H9 (cell line): ENCODE measurements around the gene GAP43. TPM values are rescaled to one million over a fixed set of nuclear protein-coding genes. Genes with fewer than 3 reads are reported as not detected.

Experiments
- DNase-seq: peaks from one replicate; pipeline ENCODE4 v3.0.0-alpha.2; 2017
- H2AFZ ChIP-seq: one replicate; pipeline ENCODE4 v1.6.1; 2013; ENCODE audit warnings: mild to moderate bottlenecking, low read length, control low read depth, moderate library complexity
- H2AK5ac ChIP-seq: 2 replicates; pipeline ENCODE4 v1.6.1; 2013; ENCODE audit warnings: low read length, control low read depth, mixed read lengths; ENCODE audit not compliant: insufficient read length
- H2BK120ac ChIP-seq: one replicate; pipeline ENCODE4 v1.6.1; 2013; ENCODE audit warnings: low read depth, mild to moderate bottlenecking, low read length, control low read depth, inconsistent platforms; ENCODE audit not compliant: poor library complexity, severe bottlenecking
- H2BK12ac ChIP-seq: 2 replicates; pipeline ENCODE4 v1.6.1; 2013; ENCODE audit warnings: low read length, control low read depth, mixed read lengths, low read depth; ENCODE audit not compliant: insufficient read length
- H2BK15ac ChIP-seq: 2 replicates; pipeline ENCODE4 v1.6.1; 2013; ENCODE audit warnings: low read depth, low read length, control low read depth
- H2BK20ac ChIP-seq: one replicate; pipeline ENCODE4 v1.6.1; 2013; ENCODE audit warnings: low read depth, mild to moderate bottlenecking, low read length, control low read depth, inconsistent platforms; ENCODE audit not compliant: poor library complexity, severe bottlenecking
- H2BK5ac ChIP-seq: 2 replicates; pipeline ENCODE4 v1.6.1; 2013; ENCODE audit warnings: low read length, control low read depth, mixed read lengths; ENCODE audit not compliant: insufficient read length
- H3K14ac ChIP-seq: 2 replicates; pipeline ENCODE4 v1.6.1; 2013; ENCODE audit warnings: low read length, control low read depth; ENCODE audit not compliant: insufficient read depth
- H3K18ac ChIP-seq: 2 replicates; pipeline ENCODE4 v1.6.1; 2013; ENCODE audit warnings: low read depth, mild to moderate bottlenecking, mixed read lengths, low read length, control low read depth; ENCODE audit not compliant: insufficient read length
- H3K23ac ChIP-seq: 2 replicates; pipeline ENCODE4 v1.6.1; 2013; ENCODE audit warnings: low read length, control low read depth, mixed read lengths, low read depth; ENCODE audit not compliant: insufficient read length
- H3K23me2 ChIP-seq: 2 replicates; pipeline ENCODE4 v1.6.1; 2013; ENCODE audit warnings: low read depth, mild to moderate bottlenecking, mixed read lengths, low read length, control low read depth; ENCODE audit not compliant: insufficient read length, poor library complexity, severe bottlenecking
- H3K27ac ChIP-seq: 2 replicates; pipeline ENCODE4 v1.5.1; 2013; ENCODE audit warnings: low read length, control low read depth, mixed read lengths, low read depth; ENCODE audit not compliant: insufficient read length
- H3K27me3 ChIP-seq: 2 replicates; pipeline ENCODE4 v1.6.1; 2013; ENCODE audit warnings: low read length, control low read depth, inconsistent platforms; ENCODE audit not compliant: insufficient read depth
- H3K4ac ChIP-seq: 2 replicates; pipeline ENCODE4 v1.6.1; 2013; ENCODE audit warnings: low read depth, mild to moderate bottlenecking, control low read depth, inconsistent platforms, low read length, moderate library complexity
- H3K4me1 ChIP-seq: 2 replicates; pipeline ENCODE4 v1.6.1; 2013; ENCODE audit warnings: low read length, control low read depth, inconsistent platforms; ENCODE audit not compliant: insufficient read depth
- H3K4me2 ChIP-seq: 2 replicates; pipeline ENCODE4 v1.6.1; 2013; ENCODE audit warnings: low read length, control low read depth, mixed read lengths; ENCODE audit not compliant: insufficient read length, insufficient read depth
- H3K56ac ChIP-seq: 2 replicates; pipeline ENCODE4 v1.6.1; 2013; ENCODE audit warnings: low read depth, mild to moderate bottlenecking, mixed read lengths, low read length, control low read depth; ENCODE audit not compliant: insufficient read length
- H3K79me1 ChIP-seq: 2 replicates; pipeline ENCODE4 v1.6.1; 2013; ENCODE audit warnings: low read depth, mild to moderate bottlenecking, moderate library complexity, low read length, control low read depth, inconsistent platforms; ENCODE audit not compliant: insufficient read depth, poor library complexity, severe bottlenecking
- H3K79me2 ChIP-seq: 2 replicates; pipeline ENCODE4 v1.6.1; 2013; ENCODE audit warnings: low read length, control low read depth, inconsistent platforms; ENCODE audit not compliant: insufficient read depth
- H3K9ac ChIP-seq: 2 replicates; pipeline ENCODE4 v1.6.1; 2013; ENCODE audit warnings: low read length, control low read depth, mixed read lengths; ENCODE audit not compliant: insufficient read length; ENCODE audit errors: extremely low read depth
- H3K9me3 ChIP-seq: one replicate; pipeline ENCODE4 v1.6.1; 2013; ENCODE audit warnings: low read depth, low read length, inconsistent platforms; ENCODE audit not compliant: control insufficient read depth
- H3T11ph ChIP-seq: one replicate; pipeline ENCODE4 v1.6.1; 2013; ENCODE audit warnings: mild to moderate bottlenecking, low read length, control low read depth, inconsistent platforms
- H4K20me1 ChIP-seq: one replicate; pipeline ENCODE4 v1.6.1; 2013; ENCODE audit not compliant: control insufficient read depth, insufficient read length, insufficient read depth
- H4K5ac ChIP-seq: 2 replicates; pipeline ENCODE4 v1.6.1; 2013; ENCODE audit warnings: low read depth, mild to moderate bottlenecking, mixed read lengths, low read length, control low read depth; ENCODE audit not compliant: insufficient read length
- H4K8ac ChIP-seq: replicated peaks from 2 replicates; pipeline ENCODE4 v1.6.1; 2013; ENCODE audit warnings: low read length, control low read depth, mixed read lengths, low read depth; ENCODE audit not compliant: insufficient read length
- H4K91ac ChIP-seq: 2 replicates; pipeline ENCODE4 v1.6.1; 2013; ENCODE audit warnings: low read depth, mild to moderate bottlenecking, moderate library complexity, mixed read lengths, low read length, control low read depth; ENCODE audit not compliant: insufficient read length
- H3K27ac Mint-ChIP-seq, 3 experiments: 2 replicates in 2 of 3; 3 replicates in 1 of 3; pipeline ENCODE4 v1.8.0; 2020 to 2021; ENCODE audit warnings: mixed read lengths in 3 of 3, mild to moderate bottlenecking in 1 of 3, moderate library complexity in 1 of 3
- H3K27me3 Mint-ChIP-seq: 2 replicates; pipeline ENCODE4 v1.8.0; 2021; ENCODE audit warnings: low read depth, mild to moderate bottlenecking, moderate library complexity, mixed read lengths
- H3K36me3 Mint-ChIP-seq, 3 experiments: 2 replicates in 2 of 3; 3 replicates in 1 of 3; pipeline ENCODE4 v1.8.0; 2020 to 2021; ENCODE audit warnings: low read depth in 3 of 3, mixed read lengths in 3 of 3; ENCODE audit not compliant: insufficient read depth in 1 of 3
- H3K4me1 Mint-ChIP-seq, 2 experiments: 2 replicates each; pipeline ENCODE4 v1.8.0; 2020; ENCODE audit warnings: mixed read lengths in 2 of 2
- H3K4me3 Mint-ChIP-seq, 2 experiments: 2 replicates in 1 of 2; 3 replicates in 1 of 2; pipeline ENCODE4 v1.8.0; 2020 to 2021; ENCODE audit warnings: mild to moderate bottlenecking in 2 of 2, mixed read lengths in 2 of 2, moderate library complexity in 1 of 2
- H3K9me3 Mint-ChIP-seq, 2 experiments: 2 replicates in 1 of 2; 3 replicates in 1 of 2; pipeline ENCODE4 v1.8.0; 2020; ENCODE audit warnings: mild to moderate bottlenecking in 2 of 2, mixed read lengths in 2 of 2, moderate library complexity in 1 of 2
- CTCF ChIP-seq: fragments of 200-600 bp; sonication (generic); conservative IDR thresholded peaks from 3 replicates; pipeline ENCODE4 v1.8.0; 2021; ENCODE audit warnings: antibody characterized with exemption, mild to moderate bottlenecking
- WGBS: extraction: QIAGEN DNeasy Blood & Tissue Kit; methylation state at CpG from one replicate; pipeline ENCODE4 v1.1.7; 2013; ENCODE audit warnings: missing lambda C conversion rate, low lambda C conversion rate, mixed read lengths; ENCODE audit not compliant: insufficient read length; ENCODE audit errors: extremely low coverage; 5-methylcytosine and 5-hydroxymethylcytosine counted together
- total RNA-seq: library from RNA; stranded (reverse); gene quantifications from 2 replicates; pipeline ENCODE4 v1.2.1, GENCODE V29; 2021

Gene GAP43
- total RNA-seq, 1 experiment from 2014 or later = 12.8 TPM

- Histone ChIP-seq H3K9ac (no peak overlapping the region), H4K5ac (no peak overlapping the region), H2BK20ac (no peak overlapping the region), H3K4me2 (no peak overlapping the region), H2AFZ (no peak overlapping the region), H3K4ac (no peak overlapping the region), H2AK5ac (no peak overlapping the region), H2BK15ac (no peak overlapping the region), H3K79me1 (no peaks in the 10 kb centered on the region), H4K8ac (no peak overlapping the region), H3K79me2 (no peaks in the 10 kb centered on the region), H4K20me1 (no peaks in the 10 kb centered on the region), H3K56ac (no peak overlapping the region), H2BK5ac (no peak overlapping the region), H3K9me3 (no peaks in the 10 kb centered on the region), H3K23me2 (no peaks in the 10 kb centered on the region), H2BK120ac (no peak overlapping the region), H3K14ac (no peak overlapping the region), H3K27ac (no peak overlapping the region), H3K4me1 (peaks cover 5% of the 10 kb centered on the region; the same call in 1 of the 2 replicates), H3K23ac (no peak overlapping the region), H3K27me3 (no peaks in the 10 kb centered on the region), H3T11ph (no peak overlapping the region), H3K18ac (no peak overlapping the region), H2BK12ac (no peak overlapping the region), H4K91ac (no peak overlapping the region)
- no peak for DNase-seq
- no peak overlapping the region for H3K4me3 Mint-ChIP-seq
- H3K4me1 Mint-ChIP-seq = peaks cover 11 to 21% of the 10 kb centered on the region in 2 experiments
- H3K27me3 Mint-ChIP-seq = no peaks in the 10 kb centered on the region
- H3K9me3 Mint-ChIP-seq = no peaks in the 10 kb centered on the region
- H3K27ac Mint-ChIP-seq = no peak overlapping the region
- H3K36me3 Mint-ChIP-seq = no peaks in the 10 kb centered on the region
- no peak for TF ChIP-seq CTCF
- no CpG with 5 or more reads among the region's 4 CpGs for WGBS
These were observed 92.0 kb downstream of the GAP43 start for GRCh38 chr3:115715241-115715745.
